ENCODE results near the gene PRKAG2.

PRKAG2 gene

DNA sequence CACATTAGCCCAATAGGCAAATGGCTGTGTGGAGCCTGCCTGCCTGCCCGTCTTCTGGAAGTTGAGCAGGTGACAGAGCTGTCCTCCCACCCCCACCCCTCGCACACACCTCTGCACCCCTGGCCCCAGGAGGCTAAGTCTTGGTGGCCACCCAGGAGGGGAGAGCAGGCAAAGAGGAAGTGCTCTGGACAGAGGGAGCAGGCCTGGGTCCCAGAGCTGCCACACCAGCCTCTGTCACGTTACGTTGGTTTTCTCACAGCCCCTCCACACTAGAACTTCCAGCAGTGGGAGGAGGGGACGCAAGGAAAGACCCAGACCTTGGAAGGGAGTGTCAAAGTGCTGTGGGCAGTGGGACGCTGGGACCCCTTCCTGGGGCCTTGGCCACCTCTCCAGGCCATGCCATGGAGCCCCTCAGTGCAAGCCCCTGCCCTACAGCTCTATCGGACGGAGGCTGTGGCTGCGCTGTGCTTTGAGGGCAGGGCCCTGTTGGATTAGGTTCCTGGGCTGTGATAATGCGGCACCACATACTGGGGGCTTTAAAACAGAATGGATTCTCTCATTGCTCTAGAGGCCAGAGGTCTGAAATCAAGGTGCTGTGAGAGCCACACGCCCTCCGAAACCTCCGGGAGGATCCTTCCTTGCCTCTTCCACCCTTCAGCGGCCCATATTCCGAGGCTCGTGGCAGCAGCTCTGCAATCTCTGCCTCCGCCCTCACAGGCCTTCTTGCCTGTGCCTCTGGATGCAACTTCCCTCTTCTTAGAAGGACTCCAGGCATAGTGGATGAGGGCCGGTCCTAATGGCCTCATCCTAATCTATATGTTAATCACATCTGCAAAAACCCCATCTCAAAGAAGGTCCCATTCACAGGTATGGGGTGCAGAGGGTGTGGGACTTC lies 9.9 kb downstream of the PRKAG2 start:
- in situ Hi-C loops (cut with MboI; ENCODE audit: low sequenced_read_pairs) = no loop called here

DNA sequence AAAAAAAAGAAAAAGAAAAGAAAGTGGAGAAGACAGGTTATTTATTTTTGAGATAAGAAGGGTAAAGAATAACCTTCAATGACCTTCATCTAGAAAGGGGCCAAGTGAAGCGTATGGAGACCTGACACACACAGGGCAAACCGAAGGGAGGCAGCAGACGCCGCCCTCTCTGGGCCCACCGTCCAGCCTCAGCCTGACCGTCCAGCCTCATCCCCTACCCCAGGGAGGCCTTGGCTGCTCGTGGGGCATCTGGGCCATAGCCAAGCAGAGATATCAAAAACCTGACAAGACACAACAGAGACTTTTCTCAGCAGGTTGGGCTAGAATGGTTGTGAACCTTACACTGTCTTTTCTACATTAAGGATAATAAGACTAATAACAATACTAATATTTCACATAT lies 10.9 kb downstream of the PRKAG2 start:
- in situ Hi-C loops (cut with MboI; ENCODE audit: low sequenced_read_pairs) = no loop called here

DNA sequence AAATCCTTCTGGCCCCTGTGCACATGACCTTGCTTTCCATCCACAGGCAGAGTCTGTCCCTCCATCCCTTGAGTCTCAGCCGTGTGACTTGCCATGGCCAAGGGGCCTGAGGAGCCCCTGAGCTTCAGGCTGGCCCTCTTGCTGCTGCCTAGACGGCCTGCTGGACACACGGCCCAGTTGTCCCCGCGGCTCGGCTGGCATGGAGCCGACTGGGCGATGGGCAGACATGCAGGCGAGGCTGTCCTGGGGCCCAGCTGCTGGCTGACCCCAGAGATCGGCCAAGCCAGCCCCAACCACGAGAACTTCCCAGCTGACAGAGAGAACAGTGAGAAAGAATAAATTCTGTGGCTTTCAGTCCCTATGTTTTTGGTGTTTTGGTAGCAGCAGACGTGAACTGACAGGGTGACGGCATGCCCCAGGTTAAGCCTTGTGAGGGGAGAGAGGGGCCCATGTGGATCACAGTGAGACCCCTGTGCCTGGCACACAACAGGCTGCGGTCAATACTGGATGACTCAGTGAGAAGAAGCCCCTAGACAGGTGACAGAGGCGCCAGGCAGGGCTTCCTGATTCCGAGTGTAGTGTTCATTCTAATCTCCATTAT lies 11.7 kb downstream of the PRKAG2 start:
- in situ Hi-C loops (cut with MboI; ENCODE audit: low sequenced_read_pairs) = no loop called here

DNA sequence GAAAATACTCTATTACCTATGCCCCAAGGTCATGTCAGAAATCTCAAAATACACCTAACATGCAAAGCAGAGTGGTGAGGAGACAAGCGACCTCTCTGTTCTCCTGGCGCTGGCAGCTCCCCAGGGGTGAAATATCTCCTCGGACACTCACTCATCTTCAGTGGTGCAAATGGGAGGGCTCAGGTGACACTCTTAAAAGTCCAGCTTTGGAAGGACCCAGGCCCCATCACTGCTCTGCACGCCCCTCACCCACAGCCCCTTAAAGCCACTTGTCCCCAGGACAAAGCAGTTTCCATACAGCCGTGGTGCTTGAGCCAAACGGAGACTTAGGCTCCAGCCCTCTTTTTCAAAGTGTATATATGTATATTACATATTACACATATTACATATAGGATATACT lies 12.4 kb downstream of the PRKAG2 start:
- in situ Hi-C loops (cut with MboI; ENCODE audit: low sequenced_read_pairs) = no loop called here

DNA sequence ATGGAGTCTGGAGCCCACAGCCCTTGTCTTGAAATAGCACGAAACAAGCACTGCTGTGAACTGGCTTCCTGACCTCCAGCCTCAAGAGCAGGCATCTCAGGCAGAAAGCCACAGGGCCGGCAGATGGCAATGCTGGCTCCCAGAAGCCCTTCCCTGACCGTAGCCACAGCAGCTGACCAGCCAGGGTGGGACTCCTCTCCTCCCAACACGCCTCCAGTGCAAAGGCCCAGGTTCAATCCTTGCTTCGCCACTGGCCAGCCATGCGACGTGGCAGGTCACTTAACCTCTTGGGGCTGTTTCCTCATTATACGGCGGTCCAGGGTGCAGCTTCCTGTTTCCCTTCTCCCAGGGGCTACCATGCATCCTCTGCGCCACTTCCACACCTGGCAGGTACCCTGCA lies 12.8 kb downstream of the PRKAG2 start:
- in situ Hi-C loops (cut with MboI; ENCODE audit: low sequenced_read_pairs) = no loop called here

DNA sequence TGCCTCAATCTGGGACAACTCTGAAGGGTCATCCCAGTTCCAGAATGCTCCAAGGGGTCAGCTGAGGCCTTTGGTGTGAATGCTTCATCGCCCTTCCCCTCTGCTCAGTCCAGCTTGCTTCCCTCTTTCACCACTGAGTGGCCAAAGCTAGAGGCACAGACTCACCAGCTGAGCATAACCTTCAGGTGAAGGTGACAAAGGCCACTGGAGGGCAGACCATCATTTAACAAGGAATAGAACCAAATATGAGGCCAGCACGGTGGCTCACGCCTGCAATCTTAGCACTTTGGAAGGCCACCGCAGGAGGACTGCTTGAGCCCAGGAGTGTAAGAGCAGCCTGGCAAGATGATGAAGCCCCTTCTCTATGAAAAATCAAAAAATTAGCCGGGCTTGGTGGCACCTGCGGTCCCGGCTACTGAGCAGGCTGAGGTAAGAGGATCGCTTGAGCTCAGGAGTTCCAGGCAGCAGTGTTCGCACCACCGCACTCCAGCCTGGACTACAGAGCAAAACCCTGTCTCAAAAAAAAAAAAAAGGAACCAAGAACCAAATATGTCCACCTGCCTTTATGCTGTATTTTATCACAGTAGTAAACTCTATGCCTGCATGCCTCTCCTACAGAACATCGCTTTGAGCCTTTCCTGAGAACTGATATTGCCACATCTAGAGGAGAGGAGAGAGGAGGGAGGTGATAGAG lies 13.4 kb downstream of the PRKAG2 start:
- in situ Hi-C loops (cut with MboI; ENCODE audit: low sequenced_read_pairs) = no loop called here

DNA sequence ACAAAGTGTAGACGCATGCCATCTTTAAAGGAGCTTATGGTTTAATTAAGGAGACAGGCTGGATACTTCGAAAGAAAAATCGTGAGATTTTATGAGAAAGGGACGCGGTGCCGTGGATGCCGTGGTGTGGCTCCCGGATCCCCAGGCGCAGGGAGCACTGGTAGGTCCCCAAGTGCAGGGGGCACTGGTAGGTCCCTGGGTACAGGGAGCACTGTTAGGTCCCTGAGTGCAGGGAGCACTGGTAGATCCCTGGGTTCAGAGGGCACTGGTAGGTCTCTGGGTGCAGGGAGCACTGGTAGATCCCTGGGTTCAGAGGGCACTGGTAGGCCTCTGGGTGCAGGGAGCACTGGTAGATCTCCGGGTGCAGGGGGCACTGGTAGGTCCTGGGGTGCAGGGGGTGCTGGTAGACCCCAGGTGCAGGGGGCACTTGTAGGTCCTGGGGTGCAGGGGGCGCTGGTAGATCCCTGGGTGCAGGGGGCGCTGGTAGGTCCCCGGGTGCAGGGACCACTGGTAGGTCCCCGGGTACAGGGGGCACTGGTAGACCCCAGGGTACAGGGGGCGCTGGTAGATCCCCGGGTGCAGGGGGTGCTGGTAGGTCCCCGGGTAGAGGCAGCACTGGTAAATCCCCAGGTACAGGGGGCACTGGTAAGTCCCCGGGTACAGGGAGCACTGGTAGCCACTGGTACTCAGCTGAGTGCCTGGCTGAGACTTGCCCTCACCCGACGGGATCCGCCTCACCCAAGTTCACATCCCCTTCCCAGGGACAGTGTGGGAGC lies 14.1 kb downstream of the PRKAG2 start:
- in situ Hi-C loops (cut with MboI; ENCODE audit: low sequenced_read_pairs) = no loop called here

DNA sequence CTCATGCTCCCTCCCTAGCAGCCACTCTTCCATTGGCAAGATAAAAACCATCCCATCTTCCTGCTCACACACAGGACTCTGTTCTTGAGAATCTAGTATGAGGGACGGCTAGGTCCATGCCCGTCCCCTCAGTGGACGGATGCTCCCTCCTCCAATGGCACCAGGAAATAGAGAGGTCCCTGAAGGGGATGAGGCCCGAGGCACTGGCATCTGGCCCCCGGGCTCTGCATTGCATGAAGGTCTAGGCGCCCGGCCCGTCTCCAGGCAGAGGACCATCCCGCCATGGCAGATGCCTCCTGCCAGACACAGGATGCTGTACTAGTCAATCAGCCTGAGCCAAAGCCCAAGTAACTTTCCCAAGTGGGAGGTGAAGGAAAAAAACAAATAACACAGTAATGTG lies 15.0 kb downstream of the PRKAG2 start:
- in situ Hi-C loops (cut with MboI; ENCODE audit: low sequenced_read_pairs) = no loop called here

DNA sequence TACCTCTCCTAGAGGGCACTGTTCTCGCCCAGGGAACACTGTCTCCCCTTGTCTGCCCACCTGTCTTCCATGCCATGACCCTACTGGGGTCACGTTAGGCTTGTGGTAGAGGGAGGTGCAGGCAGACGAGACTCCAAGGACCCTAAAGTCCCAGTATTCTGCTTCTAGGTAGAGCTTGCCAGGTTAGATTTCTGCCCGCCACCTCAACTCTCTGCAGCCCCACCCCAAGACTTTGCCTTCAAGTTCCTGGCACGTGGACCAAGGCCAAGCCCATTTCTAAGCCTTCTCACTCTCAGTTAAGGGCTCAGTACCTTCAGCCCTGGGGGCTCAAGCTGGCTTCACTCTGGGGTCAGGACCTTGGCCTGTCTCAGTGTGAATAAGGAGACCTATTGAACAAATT lies 16.1 kb downstream of the PRKAG2 start:
- in situ Hi-C loops (cut with MboI; ENCODE audit: low sequenced_read_pairs) = no loop called here

DNA sequence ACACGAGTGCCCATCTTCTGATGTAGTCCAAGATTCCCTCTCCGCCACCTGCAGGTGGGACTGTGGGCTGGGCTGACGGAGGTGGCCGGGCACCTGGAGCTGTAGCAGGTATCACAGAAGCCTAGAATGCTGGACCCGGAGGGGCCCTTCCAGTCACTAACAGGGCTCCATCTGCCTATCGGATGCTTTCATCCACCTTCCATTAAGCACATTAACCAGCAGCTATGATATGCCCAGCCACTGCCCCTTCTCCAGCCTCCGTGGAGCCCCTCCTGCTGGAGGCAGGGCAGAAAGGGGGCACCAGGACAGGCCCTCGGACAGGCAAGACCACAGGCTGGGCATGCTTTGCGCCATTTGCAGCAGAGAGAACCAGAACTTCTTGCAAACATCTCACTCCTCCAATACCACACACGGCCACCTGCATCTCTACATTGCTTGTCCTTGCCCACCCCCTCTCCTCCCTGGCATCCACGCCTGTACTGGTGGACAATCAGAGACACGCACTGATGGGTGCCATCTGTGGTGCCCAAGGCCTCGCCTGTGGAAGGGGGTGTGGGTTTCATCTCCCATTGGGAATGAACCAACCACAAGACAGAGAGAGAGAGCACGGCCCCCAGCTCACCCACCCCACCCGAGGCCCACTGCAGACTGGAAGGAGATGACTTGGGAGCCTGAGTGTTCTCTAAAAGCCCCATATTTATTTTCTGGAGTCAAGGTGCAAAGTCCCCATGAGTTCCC lies 16.8 kb downstream of the PRKAG2 start:
- in situ Hi-C loops (cut with MboI; ENCODE audit: low sequenced_read_pairs) = no loop called here

DNA sequence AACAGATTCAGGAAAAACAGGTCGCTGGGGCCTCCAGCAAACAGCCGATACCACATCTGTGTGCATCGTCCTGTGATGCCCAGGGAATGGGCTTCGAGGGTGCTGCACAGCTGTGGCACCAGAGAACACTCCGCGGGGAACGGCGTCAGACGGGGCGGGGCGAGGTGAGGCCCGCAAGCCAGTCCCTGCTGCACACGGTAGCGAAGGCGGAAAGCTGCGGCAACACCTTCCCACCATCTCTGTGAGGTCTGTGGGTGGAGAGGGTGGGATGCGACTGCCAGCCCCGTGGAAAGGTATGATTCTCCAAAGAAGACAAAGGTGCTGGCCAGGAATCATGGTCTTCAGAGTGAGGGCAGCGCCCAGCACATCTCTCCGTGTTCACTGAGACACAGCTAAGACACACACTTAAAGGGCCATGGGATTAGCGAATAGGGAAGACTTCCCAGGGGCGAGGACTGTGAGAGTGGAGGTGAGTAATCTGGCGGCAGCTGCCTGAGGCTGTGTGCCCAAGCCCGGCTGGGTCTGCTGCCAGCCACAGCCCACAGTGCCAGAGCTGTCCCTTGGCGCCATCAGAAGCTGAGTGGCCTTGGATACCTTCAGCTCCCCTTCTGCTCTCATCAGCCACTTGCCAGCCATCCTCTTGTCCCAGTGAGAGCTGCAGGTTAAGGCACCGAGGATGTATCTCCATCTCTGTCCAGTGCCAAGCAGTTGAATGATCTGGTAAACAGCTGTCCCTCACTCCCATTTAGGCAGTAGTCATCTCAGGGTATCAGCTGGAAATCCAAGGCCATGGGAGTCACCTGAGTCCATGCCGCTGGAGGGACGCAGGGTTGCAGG lies 17.6 kb downstream of the PRKAG2 start:
- in situ Hi-C loops (cut with MboI; ENCODE audit: low sequenced_read_pairs) = no loop called here

DNA sequence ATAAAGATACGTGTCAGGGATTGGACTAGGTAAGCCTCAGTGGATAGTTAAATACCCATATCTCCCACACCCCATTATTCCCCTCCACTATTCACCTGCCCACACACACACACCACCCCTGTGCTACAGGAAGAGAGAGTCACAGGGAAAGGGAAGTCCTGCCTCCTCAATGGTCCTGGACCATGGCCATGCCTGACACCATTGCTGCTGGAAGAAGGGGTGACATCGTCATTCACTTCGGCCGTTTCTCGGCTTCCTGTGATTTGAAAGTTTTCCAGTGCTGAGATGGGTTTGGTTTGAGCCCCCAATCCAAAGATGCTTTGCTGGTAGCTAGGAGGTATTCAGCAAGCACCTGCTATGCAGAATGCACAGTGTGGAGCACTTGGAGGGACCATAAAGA lies 18.5 kb downstream of the PRKAG2 start:
- in situ Hi-C loops (cut with MboI; ENCODE audit: low sequenced_read_pairs) = no loop called here

DNA sequence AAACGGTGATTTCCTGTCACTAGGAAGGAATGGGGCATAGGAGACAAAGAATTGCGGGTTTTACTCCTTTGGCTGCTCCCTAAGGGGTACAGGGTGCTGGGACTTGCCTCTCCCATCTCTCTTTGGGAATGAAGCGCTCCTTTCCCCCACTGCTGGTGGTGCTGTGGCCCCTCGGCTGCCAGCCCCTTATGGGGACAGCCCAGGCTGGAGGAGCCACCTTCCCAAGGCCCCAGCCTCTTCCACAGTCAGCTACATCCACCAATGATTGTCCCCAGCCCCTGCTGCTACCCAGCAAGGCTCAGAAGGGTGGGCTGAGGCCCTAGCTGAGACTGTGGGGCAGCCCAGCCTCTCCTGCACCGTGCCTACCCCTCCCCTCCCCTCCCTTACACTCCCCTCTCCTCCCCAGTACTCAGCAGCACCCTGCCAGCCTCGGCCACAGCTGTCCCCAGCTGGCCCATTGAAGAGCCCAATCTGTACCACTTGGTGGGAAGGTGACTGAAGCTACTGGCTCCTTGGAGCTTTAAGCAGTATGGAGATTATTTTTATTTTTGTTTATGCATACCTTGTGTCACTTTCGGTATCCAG lies 19.0 kb downstream of the PRKAG2 start:
- in situ Hi-C loops (cut with MboI; ENCODE audit: low sequenced_read_pairs) = no loop called here

DNA sequence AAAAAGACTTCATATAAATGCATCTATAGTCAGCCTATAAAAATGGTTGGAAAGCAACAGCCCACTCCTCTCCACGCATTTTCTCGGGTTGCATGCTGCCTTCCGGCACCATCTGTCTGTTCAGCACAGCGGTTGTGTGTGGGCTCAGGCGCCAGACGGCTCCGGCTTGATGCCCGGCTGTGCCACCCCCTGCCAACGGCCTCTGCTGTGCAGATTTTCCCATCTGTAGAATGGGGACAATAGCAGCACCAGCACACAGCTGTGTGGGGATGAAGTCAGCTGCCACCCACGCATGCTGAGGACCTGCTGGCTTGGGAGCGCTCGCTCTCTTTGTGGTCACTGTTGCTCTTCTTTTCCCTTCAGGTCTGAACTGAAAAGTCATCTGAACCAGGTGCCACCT lies 19.5 kb downstream of the PRKAG2 start:
- in situ Hi-C loops (cut with MboI; ENCODE audit: low sequenced_read_pairs) = no loop called here

DNA sequence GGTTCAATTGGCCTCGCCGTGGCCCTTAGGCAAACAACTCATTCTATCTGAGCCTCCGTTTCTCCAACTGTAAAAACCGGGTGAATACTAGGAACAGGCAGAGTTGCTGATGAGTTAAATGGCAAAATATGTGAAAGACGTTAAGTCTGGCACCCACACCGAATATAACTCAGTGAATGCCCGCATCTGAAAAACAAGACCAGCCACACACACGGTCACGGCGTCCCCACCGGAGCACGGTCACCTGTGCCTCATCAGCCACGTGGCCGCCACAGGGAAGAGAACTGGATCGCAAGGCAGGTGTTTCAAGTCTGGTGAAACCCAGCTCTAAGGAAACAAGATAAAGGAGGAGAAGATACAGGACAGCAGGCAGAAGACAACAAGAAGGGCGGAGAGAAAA lies 20.4 kb downstream of the PRKAG2 start:
- in situ Hi-C loops (cut with MboI; ENCODE audit: low sequenced_read_pairs) = no loop called here

DNA sequence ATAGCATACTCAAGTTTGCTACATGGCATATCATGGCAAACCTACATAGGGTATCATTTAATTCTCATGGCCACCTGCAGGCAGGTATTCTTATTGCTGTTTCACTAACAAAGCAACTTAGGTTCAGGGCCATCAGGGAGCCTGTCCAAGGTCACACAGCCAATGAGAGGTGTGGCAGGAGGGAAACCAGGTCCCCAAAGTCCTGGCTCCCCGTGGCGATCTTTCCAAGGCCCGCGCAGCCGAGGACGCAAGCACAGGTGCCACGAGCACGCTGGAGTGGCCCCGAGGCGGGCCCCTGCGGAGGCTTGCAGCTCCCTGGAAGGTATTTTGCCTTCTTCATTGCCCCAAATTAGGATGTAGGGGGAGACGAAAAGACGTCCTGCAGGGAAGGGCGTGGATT lies 20.8 kb downstream of the PRKAG2 start:
- in situ Hi-C loops (cut with MboI; ENCODE audit: low sequenced_read_pairs) = no loop called here

DNA sequence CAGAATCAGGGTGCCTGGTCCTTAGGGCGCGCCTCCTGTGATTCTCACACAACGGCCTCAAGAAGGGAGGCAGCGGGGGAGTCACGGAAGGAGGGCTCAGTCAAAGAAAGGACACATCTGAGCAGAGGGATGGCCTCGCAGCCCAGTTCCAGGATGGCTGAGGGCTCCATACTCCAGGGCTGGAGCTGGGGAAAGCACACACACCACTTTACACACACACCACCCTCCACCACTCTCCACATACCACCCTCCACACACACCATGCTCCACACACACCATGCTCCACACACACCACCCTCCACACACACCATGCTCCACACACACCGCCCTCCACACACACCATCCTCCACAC lies 22.2 kb downstream of the PRKAG2 start:
- in situ Hi-C loops (cut with MboI; ENCODE audit: low sequenced_read_pairs) = no loop called here

DNA sequence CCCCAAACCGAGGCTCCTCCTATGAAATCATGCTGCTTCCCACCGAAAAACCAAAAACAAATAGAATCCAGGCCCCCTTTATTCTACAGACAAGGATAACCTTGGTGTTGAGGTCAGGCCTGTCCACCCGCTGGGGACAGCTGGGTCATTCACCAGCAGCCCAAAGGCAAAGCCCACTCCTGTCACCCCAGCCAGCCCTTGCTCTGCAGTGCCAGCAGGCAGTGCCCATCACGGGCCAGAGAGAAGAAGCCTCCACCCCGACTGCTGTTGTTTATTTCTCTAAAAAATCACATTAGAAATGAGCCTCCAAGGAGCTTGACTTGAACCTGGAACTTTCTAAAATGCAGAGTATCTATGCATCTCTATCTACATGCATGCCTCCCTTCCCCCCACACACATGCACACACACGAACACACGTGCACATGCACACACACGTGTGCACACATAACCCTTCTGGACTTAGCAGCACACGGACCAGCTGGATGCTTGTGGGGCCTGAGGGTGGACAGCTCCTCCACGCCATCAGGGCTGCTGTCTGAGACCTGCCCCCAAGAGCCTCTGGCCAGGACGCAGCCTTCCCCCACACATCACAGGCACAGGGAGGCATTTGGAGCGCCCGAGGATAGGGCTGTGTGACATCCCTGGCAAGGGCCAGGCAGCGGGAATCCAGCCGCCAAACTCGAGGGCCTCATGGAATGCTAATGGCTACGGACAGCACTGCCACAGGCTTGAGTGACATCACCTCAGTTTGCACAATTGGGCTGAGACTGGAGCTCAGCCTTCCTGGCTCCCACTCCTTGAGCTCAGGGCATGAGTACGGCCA lies 22.8 kb downstream of the PRKAG2 start:
- in situ Hi-C loops (cut with MboI; ENCODE audit: low sequenced_read_pairs) = no loop called here

Data from HL-60/S4 treated with phorbol 12-myristate 13-acetate at 8.2 ng/mL for 4 days and 3 days (cell line).